ENCODE results near the gene UGGT1.

DNA sequence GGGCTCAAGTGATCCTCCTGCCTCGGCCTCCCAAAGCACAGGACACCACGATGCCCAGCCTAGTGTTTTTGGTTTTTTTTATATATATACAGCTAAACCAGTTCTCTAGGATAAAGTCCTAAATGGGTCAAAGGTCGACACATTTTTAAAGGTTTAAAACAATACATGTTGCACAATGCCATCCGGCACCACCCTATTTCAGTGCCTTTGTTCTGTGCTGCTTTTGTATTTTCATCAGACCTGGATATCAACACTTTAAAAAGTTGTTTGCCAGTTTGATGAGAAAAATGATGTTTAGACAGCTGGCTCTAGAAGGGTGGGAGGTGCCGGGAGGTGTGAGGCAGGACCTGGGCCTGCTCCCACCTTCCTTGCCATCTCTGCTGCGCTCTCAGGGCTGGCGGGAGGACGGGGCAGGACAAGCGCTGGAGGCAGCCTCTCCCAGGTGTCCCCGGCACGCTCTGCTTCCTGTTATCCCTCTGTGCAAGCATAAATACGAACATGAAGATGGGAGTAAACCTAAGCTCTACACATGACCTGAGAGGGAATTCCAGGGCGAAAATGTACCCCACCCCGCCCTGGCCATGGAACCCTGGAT, 124.0 kb downstream of the UGGT1 start:
- TF ChIP-seq POLR2AphosphoS5 (IDR thresholded peaks at IDR 0.05), result no peak
- TF ChIP-seq EP300 (IDR thresholded peaks at IDR 0.05), result no peak
